GM12878 (cell line): ENCODE measurements around the gene EIF4E2. TPM values are rescaled to one million over a fixed set of nuclear protein-coding genes. Genes with fewer than 3 reads are reported as not detected.

Experiments
- ASH2L ChIP-seq: fragments of 300-600, 200-600 bp; sonication (generic); IDR thresholded peaks from 2 replicates; pipeline ENCODE4 v1.6.1; 2017; ENCODE audit warnings: low read depth, mild to moderate bottlenecking, borderline replicate concordance
- BRCA1 ChIP-seq: IDR thresholded peaks from 2 replicates; pipeline ENCODE4 v1.6.1; 2011; ENCODE audit warnings: low read depth, low read length, improper control_type of control experiment
- FOXM1 ChIP-seq: IDR thresholded peaks from 2 replicates; pipeline ENCODE4 v1.6.1; 2012; ENCODE audit warnings: low read depth, mild to moderate bottlenecking, inconsistent platforms, low read length, moderate library complexity
- MEF2B ChIP-seq: fragments of 450-650 bp; IDR thresholded peaks from 2 replicates; pipeline ENCODE4 v1.6.1; 2018; ENCODE audit warnings: mild to moderate bottlenecking, moderate library complexity; ENCODE audit not compliant: partially characterized antibody, poor library complexity, severe bottlenecking
- NFXL1 ChIP-seq: fragments of 450-650 bp; IDR thresholded peaks from 2 replicates; pipeline ENCODE4 v1.6.1; 2017; ENCODE audit warnings: antibody characterized with exemption, mild to moderate bottlenecking, borderline replicate concordance
- RCOR1 ChIP-seq: conservative IDR thresholded peaks from 2 replicates; pipeline ENCODE4 v1.6.1; 2012; ENCODE audit warnings: low read depth, low read length, improper control_type of control experiment
- SP1 ChIP-seq: IDR thresholded peaks from one replicate; pipeline ENCODE4 v1.6.1; 2011; ENCODE audit warnings: low read depth, low read length
- SUPT20H ChIP-seq: IDR thresholded peaks from 2 replicates; pipeline ENCODE4 v1.6.1; 2011; ENCODE audit warnings: low read depth, mild to moderate bottlenecking, low read length, moderate library complexity, borderline replicate concordance; ENCODE audit not compliant: control insufficient read depth
- TBL1XR1 ChIP-seq: IDR thresholded peaks from 2 replicates; pipeline ENCODE4 v1.6.1; 2012; ENCODE audit warnings: low read depth, low read length, improper control_type of control experiment
- polyA plus RNA-seq, 11 experiments: library from polyadenylated mRNA; depleted of rRNA in 4 of 11; unstranded in 6 of 11; stranded (reverse) in 5 of 11; fragments of >200 nt; fragmentation: Nextera tagmentation in 4 of 11; fragmentation: Illumina TruSeq in 1 of 11; extraction: Ambion mirVana in 4 of 11; extraction: Trizol in 1 of 11; gene quantifications; 1 replicate in 1 of 11; 2 replicates in 10 of 11; pipeline versions ENCODE4 v1.2.1 to v1.2.3, GENCODE V29; 2011 to 2016; ENCODE audit warnings: inconsistent platforms in 2 of 11, missing spikeins in 2 of 11, low read depth in 1 of 11
- total RNA-seq, 4 experiments: library from RNA; depleted of rRNA in 3 of 4; stranded (reverse); fragments of >200 nt in 3 of 4; fragmentation: Illumina TruSeq in 1 of 4; extraction: Trizol in 1 of 4; gene quantifications; 2 replicates each; pipeline versions ENCODE4 v1.2.1 to v1.2.3, GENCODE V29; 2013 to 2021
- TF ChIP-seq, protein P1 (sequence below): fragments of 450-650 bp; formaldehyde crosslinking; IDR thresholded peaks from 2 replicates; pipeline ENCODE4 v1.4.0; 2022; ENCODE audit warnings: mild to moderate bottlenecking, moderate library complexity
- TF ChIP-seq, protein P2 (sequence below): IDR thresholded peaks from 2 replicates; pipeline ENCODE4 v1.6.1; 2011; ENCODE audit warnings: borderline replicate concordance, low read depth, mild to moderate bottlenecking, moderate library complexity, mixed read lengths, low read length; ENCODE audit not compliant: insufficient read depth; ENCODE audit errors: extremely low read length

Gene EIF4E2
- total and polyA plus RNA-seq, 10 of the 15 experiments (the other 5 are each of a cell fraction or from before 2014, with no cell fraction given) = 56.1 to 158 (median 110) TPM

DNA sequence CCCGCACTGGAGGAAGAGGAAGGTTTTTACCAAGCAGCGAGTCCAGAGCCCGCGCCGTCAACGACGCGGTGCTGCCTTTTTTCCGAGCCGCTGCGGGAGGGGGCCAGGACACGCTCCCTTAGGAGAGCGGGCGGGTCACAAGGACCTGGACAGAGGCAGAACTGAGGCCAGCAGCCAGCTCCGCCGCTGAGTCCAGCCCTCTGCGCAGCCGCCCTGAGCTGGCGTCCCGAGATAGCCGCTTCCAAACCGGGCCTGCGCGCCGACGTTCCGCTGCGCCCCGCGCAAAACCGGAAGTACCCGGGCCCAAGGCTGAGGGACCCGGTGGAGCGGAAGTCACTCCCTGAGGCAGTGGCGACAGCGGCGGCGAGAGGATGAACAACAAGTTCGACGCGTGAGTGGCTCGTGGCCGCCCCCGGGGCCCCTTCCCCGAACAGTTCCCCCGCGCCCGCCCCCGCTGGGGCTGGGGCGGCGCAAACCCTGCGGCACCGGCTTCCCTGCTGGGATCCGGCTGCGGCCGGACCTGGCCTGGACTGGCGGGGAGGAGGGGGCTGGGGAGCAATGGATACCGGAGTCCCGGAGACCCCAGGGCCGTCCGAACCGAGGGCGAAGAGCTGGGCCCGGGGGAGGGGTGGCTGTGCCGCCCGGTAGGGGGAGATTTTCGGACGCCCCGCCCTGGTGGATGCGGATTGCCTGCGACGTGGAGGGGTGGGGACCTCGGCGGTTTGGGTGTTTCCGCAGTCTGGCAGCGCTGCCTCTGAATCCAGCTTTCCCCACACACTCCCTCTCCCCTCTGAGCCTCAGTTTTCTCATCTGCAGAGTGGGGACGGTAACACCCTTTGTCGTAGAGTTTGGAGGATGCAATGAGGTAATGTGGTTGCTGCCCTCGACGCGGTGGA, at the start of gene EIF4E2, which contains the start of gene TIGD1 (continued):
- TF ChIP-seq, protein P1, sequence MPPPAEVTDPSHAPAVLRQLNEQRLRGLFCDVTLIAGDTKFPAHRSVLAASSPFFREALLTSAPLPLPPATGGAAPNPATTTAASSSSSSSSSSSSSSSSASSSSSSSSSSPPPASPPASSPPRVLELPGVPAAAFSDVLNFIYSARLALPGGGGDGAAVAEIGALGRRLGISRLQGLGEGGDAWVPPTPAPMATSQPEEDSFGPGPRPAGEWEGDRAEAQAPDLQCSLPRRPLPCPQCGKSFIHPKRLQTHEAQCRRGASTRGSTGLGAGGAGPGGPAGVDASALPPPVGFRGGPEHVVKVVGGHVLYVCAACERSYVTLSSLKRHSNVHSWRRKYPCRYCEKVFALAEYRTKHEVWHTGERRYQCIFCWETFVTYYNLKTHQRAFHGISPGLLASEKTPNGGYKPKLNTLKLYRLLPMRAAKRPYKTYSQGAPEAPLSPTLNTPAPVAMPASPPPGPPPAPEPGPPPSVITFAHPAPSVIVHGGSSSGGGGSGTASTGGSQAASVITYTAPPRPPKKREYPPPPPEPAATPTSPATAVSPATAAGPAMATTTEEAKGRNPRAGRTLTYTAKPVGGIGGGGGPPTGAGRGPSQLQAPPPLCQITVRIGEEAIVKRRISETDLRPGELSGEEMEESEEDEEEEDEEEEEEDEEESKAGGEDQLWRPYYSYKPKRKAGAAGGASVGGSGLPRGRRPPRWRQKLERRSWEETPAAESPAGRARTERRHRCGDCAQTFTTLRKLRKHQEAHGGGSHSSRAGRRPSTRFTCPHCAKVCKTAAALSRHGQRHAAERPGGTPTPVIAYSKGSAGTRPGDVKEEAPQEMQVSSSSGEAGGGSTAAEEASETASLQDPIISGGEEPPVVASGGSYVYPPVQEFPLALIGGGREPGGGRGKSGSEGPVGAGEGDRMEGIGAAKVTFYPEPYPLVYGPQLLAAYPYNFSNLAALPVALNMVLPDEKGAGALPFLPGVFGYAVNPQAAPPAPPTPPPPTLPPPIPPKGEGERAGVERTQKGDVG (CRISPR knock-in tag) = no peak
- TF ChIP-seq ASH2L (no peak), SP1 (no peak), TBL1XR1 (no peak; the same call in 1 of the 2 replicates), SUPT20H (no peak), NFXL1 (no peak), BRCA1 (no peak), MEF2B (peak; percentile 63), FOXM1 (no peak), RCOR1 (0 out of 2 replicates have a peak, but pooled peaks have one; percentile 36)
- TF ChIP-seq, protein P2, sequence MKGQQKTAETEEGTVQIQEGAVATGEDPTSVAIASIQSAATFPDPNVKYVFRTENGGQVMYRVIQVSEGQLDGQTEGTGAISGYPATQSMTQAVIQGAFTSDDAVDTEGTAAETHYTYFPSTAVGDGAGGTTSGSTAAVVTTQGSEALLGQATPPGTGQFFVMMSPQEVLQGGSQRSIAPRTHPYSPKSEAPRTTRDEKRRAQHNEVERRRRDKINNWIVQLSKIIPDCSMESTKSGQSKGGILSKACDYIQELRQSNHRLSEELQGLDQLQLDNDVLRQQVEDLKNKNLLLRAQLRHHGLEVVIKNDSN = no peak
